DOHH2 (cell line): ENCODE measurements around the gene TXNIP.

ENCODE experiments used
- H3F3A ChIP-seq: fragments of 200-600 bp; sonication (generic), shearing (Covaris generic); 2 replicates; pipeline ENCODE4 v1.6.0; 2016; ENCODE audit warnings: antibody characterized with exemption, mild to moderate bottlenecking; ENCODE audit not compliant: control insufficient read depth, insufficient read depth
- H3K27ac ChIP-seq: fragments of 200-600 bp; sonication (generic); 2 replicates; pipeline ENCODE4 v1.5.1; 2014; ENCODE audit warnings: low read depth, mild to moderate bottlenecking, low read length, moderate library complexity
- H3K27me3 ChIP-seq: fragments of 200-600 bp; sonication (generic); 2 replicates; pipeline ENCODE4 v1.6.1; 2014; ENCODE audit warnings: mild to moderate bottlenecking, low read length, mixed read lengths; ENCODE audit not compliant: control insufficient read depth
- H3K36me3 ChIP-seq: fragments of 200-600 bp; sonication (generic); 2 replicates; pipeline ENCODE4 v1.6.1; 2014; ENCODE audit warnings: mild to moderate bottlenecking, low read length, moderate library complexity, mixed read lengths; ENCODE audit not compliant: control insufficient read depth
- H3K4me1 ChIP-seq: fragments of 200-600 bp; sonication (generic); 2 replicates; pipeline ENCODE4 v1.6.1; 2014; ENCODE audit warnings: mild to moderate bottlenecking, low read length, mixed read lengths; ENCODE audit not compliant: control insufficient read depth
- H3K4me2 ChIP-seq: fragments of 200-600 bp; sonication (generic); 2 replicates; pipeline ENCODE4 v1.6.0; 2014; ENCODE audit warnings: mild to moderate bottlenecking, low read length, moderate library complexity
- H3K4me3 ChIP-seq: fragments of 200-600 bp; sonication (generic); 2 replicates; pipeline ENCODE4 v1.5.1; 2014; ENCODE audit warnings: mild to moderate bottlenecking, low read length, mixed read lengths
- H3K79me2 ChIP-seq: fragments of 200-600 bp; sonication (generic); 2 replicates; pipeline ENCODE4 v1.6.1; 2014; ENCODE audit warnings: mild to moderate bottlenecking, low read length, mixed read lengths; ENCODE audit not compliant: control insufficient read depth
- H3K9me2 ChIP-seq: fragments of 200-600 bp; sonication (generic); replicated peaks from 2 replicates; pipeline ENCODE4 v1.6.1; 2014; ENCODE audit warnings: mild to moderate bottlenecking, low read length, mixed read lengths; ENCODE audit not compliant: control insufficient read depth
- H3K9me3 ChIP-seq: fragments of 200-600 bp; sonication (generic); 2 replicates; pipeline ENCODE4 v1.6.1; 2014; ENCODE audit warnings: antibody characterized with exemption, low read length, mixed read lengths; ENCODE audit not compliant: control insufficient read depth, insufficient read depth
- H4K20me1 ChIP-seq: fragments of 200-600 bp; sonication (generic); 2 replicates; pipeline ENCODE4 v1.6.0; 2014; ENCODE audit warnings: low read depth, mild to moderate bottlenecking, antibody characterized with exemption, low read length, moderate library complexity; ENCODE audit not compliant: control insufficient read depth, insufficient read depth
- EZH2phosphoT487 ChIP-seq: fragments of 200-600 bp; sonication (generic); IDR thresholded peaks from 2 replicates; pipeline ENCODE4 v1.6.1; 2017; ENCODE audit warnings: borderline replicate concordance, mild to moderate bottlenecking, antibody characterized with exemption, low read length, moderate library complexity, mixed read lengths
- TF ChIP-seq, protein P1 (sequence below): fragments of 200-600 bp; sonication (generic); IDR thresholded peaks from one replicate; pipeline ENCODE4 v1.5.1; 2014; ENCODE audit warnings: antibody characterized with exemption, mild to moderate bottlenecking, low read depth, low read length; ENCODE audit not compliant: poor library complexity, severe bottlenecking

Gene TXNIP

DNA sequence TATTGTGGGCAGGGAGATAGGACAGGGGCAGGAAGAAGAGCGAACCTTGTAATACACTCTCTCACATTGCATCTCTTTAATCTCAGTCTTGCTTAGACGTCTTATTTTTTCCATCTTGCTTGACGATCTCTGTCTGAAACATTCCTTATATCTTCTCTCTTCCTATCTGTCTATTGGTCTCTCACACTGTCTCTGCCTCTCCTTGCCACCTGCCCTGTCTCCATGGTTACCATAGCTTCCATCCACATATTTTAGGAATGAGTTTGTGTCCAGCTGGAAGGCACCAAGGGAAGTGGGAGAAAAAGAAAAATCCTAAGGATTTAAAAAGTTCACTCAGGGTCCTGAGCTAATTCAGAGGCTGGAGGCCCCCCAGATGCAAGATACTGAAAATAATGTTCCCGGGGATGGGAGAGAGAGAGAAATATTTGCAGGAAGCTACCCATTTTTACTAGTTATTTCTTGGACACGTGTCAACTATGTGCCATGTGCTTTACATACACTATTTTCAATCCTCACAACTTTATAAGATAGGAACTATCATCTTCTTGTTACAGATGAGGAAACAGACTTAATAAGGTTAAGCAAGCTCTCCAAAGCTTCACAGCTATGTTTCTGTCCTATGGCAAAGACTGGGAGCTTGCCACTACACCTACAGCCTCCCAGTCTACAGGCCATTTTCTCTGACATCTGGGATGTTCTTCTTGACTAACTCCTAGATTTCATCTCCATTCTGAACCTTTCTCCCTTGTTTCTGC lies 32.9 kb downstream of the TXNIP start:
- Histone ChIP-seq H3K27me3 (no peaks in the 10 kb centered on the region), H3K4me1 (peaks cover 61% of the 10 kb centered on the region), H4K20me1 (no peaks in the 10 kb centered on the region), H3K9me3 (no peaks in the 10 kb centered on the region; the same call in 1 of the 2 replicates), H3K9me2 (no peaks in the 10 kb centered on the region), H3K4me3 (peak overlapping the region; percentile 81), H3F3A (peaks cover 25% of the 10 kb centered on the region), H3K4me2 (peak overlapping the region; percentile 98), H3K27ac (peak overlapping the region; percentile 66), H3K36me3 (peaks cover 7% of the 10 kb centered on the region), H3K79me2 (peaks cover 27% of the 10 kb centered on the region)
- no peak for TF ChIP-seq EZH2phosphoT487
- TF ChIP-seq, protein P1, sequence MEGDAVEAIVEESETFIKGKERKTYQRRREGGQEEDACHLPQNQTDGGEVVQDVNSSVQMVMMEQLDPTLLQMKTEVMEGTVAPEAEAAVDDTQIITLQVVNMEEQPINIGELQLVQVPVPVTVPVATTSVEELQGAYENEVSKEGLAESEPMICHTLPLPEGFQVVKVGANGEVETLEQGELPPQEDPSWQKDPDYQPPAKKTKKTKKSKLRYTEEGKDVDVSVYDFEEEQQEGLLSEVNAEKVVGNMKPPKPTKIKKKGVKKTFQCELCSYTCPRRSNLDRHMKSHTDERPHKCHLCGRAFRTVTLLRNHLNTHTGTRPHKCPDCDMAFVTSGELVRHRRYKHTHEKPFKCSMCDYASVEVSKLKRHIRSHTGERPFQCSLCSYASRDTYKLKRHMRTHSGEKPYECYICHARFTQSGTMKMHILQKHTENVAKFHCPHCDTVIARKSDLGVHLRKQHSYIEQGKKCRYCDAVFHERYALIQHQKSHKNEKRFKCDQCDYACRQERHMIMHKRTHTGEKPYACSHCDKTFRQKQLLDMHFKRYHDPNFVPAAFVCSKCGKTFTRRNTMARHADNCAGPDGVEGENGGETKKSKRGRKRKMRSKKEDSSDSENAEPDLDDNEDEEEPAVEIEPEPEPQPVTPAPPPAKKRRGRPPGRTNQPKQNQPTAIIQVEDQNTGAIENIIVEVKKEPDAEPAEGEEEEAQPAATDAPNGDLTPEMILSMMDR = no peak

DNA sequence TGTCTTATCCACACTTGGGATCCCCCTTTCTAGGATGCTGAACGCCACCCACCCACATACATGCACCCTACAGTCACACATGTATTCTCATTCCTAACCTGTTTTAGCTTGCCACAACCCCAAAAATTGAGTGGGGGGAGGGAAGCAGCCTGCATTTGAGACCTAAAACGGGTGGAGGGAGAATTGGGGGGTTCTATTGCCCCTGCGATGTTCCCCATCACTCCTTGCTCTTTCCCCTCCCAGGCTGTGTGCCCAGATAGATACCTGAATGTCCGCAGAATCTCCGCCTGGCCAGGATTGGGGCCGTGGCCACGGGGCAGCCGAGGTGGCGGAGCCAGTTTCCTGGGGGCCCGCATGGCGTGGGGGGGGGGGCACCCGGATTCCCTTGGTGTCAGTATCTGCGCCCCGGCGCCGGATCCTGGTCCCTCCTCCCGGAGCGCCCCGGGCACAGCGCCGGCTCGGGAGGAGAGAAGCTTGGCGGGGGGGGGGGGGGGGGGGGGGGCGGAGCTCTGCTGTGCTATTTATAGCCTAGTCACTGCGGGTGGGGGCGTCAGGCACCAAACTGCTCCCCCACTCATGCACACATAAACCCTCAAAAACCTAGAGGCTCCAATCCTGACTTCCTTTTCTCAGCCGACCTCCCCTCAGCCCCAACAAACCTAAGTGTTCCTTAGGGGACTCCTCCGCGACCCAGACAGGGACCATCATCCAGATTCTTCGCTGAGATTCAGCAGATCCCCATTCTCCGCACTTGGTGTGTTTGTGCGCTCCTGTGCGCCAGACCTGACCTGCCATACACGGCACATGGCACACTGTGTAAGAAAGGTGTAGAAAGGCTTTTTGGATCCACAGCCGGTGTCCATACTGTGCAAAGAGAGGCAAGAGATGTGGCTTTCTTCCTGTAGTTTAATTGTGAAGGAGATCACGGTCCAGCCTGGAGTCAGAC lies 33.9 kb downstream of the TXNIP start:
- Histone ChIP-seq H4K20me1 (no peaks in the 10 kb centered on the region), H3K27me3 (no peaks in the 10 kb centered on the region), H3K4me3 (peak overlapping the region; percentile 81), H3K4me1 (peaks cover 66% of the 10 kb centered on the region), H3K36me3 (peaks cover 3% of the 10 kb centered on the region), H3K27ac (peak overlapping the region; percentile 66), H3K9me3 (no peaks in the 10 kb centered on the region), H3K79me2 (peaks cover 25% of the 10 kb centered on the region), H3F3A (peaks cover 28% of the 10 kb centered on the region), H3K4me2 (peak overlapping the region; percentile 98), H3K9me2 (no peaks in the 10 kb centered on the region)
- TF ChIP-seq, protein P1 = no peak
- TF ChIP-seq EZH2phosphoT487 = no peak

DNA sequence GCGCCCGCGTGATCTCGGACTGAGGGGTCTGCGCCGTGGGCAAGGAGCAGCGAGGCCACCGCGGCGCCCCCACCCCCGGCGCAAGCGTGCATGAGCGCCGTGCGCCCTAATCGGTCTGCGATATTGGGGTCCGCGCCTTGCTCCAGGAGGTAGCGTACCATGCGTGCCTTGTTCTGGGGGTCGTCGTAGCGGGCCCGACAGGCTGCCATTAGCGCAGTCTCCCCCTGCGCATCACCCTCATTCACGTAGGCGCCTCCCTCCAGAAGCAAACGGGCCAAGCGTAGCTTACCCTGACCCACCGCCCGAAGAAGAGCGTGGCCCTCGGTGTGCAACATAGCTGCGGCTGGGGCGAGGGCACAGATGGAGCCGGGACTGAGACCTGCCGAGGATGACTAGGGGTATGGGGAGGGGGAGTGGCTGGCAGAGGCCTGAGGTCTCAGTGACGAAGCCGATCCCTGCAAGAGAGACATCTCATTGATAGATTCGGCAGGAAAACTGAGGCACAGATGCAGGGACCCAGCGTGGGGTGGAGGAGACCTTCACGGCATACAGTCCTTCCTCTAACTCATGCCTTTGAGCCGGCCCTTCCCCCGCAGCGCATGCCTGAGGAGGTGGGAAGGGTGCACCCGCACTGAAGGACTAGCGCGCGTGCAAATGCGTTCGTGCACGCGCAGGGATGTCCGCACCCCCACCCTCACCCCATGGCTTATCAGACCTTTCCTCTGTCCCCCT lies 34.8 kb downstream of the TXNIP start:
- no peak overlapping the region for H3K27ac ChIP-seq
- H3F3A ChIP-seq = peaks cover 28% of the 10 kb centered on the region
- no peak for TF ChIP-seq EZH2phosphoT487
- TF ChIP-seq, protein P1 = no peak
- peaks cover 4% of the 10 kb centered on the region; the same call in 1 of the 2 replicates for H3K36me3 ChIP-seq
- H3K4me3 ChIP-seq = peak overlapping the region; percentile 81
- H3K9me3 ChIP-seq = no peaks in the 10 kb centered on the region
- peaks cover 31% of the 10 kb centered on the region for H3K79me2 ChIP-seq
- H3K4me2 ChIP-seq = peak overlapping the region; percentile 98
- H3K27me3 ChIP-seq = no peaks in the 10 kb centered on the region
- H4K20me1 ChIP-seq = no peaks in the 10 kb centered on the region
- H3K4me1 ChIP-seq = peaks cover 72% of the 10 kb centered on the region
- H3K9me2 ChIP-seq = no peaks in the 10 kb centered on the region
